GM18520 (cell line): ENCODE data around the gene SEC31B.

ENCODE experiments used
- ATAC-seq: cut with Tn5 transposase; IDR thresholded peaks from one replicate; pipeline ENCODE4 v1.9.1; 2021; ENCODE audit not compliant: unreplicated experiment

Gene SEC31B

GRCh38 chr10:100448951-100449350, 70.7 kb downstream of the SEC31B start:
- ATAC-seq = no peak

GRCh38 chr10:100447663-100448062, 72.0 kb downstream of the SEC31B start:
- ATAC-seq = no peak

GRCh38 chr10:100446130-100446761, 73.4 kb downstream of the SEC31B start:
- no peak for ATAC-seq

- ATAC-seq = no peak
Measured at GRCh38 chr10:100442548-100442947, 77.1 kb downstream of the SEC31B start.

GRCh38 chr10:100438674-100439315, 80.9 kb downstream of the SEC31B start:
- ATAC-seq = no peak
